Measurements from ENCODE around the gene RYR2.

DNA sequence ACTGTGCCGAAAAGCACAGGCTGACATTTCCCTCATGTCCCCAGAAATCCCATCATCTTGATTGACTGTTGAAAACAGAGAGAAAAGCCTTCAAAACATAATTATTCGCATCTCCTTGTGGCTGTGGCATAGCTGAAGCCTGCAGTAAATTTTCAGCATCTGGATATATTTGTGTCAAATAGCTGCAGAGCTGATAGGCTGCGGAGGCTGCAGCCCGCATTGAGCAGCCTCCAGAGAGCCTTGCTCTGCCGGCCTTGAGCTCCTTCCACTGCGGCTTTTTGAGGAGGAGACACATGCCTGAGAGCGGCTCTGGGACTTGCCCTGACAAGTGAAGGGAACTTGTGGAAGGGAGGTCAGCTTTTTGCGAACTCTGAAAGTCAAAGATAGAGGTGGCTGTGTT is 144.7 kb downstream of the RYR2 start:
- TF ChIP-seq, protein P1, sequence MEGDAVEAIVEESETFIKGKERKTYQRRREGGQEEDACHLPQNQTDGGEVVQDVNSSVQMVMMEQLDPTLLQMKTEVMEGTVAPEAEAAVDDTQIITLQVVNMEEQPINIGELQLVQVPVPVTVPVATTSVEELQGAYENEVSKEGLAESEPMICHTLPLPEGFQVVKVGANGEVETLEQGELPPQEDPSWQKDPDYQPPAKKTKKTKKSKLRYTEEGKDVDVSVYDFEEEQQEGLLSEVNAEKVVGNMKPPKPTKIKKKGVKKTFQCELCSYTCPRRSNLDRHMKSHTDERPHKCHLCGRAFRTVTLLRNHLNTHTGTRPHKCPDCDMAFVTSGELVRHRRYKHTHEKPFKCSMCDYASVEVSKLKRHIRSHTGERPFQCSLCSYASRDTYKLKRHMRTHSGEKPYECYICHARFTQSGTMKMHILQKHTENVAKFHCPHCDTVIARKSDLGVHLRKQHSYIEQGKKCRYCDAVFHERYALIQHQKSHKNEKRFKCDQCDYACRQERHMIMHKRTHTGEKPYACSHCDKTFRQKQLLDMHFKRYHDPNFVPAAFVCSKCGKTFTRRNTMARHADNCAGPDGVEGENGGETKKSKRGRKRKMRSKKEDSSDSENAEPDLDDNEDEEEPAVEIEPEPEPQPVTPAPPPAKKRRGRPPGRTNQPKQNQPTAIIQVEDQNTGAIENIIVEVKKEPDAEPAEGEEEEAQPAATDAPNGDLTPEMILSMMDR (conservative IDR thresholded peaks at IDR 0.05): no peak
- TF ChIP-seq ZFX (IDR thresholded peaks at IDR 0.05): no peak
